SIG-M5 (cell line): ENCODE results near the gene CMIP.
"Not testable (repeated sequence)": the region's sequence is repeated elsewhere in the genome, so short reads cannot be mapped to it uniquely, and the experiment has no call there.

ENCODE experiments used
- DNase-seq: peaks from one replicate; lab custom pipeline; 2025; lab: John Stamatoyannopoulos, UW

The CMIP gene

DNA sequence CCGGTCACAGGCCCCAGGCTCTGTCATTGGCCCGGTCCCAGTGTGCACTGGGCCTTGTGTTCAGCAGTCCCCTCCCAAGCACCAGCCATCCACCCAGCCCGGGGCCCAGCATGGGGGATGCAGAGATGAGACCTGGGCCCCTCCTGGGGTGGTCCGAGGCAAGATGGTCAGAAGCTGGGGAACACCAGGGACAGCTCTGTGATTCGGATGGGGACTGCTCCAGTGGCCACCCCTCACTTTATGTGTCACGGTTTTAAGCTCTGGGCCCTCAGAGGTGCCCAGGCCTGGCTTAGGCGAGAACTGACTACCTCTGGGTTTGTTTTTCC lies 242.5 kb downstream of the CMIP start:
- no peak for DNase-seq

DNA sequence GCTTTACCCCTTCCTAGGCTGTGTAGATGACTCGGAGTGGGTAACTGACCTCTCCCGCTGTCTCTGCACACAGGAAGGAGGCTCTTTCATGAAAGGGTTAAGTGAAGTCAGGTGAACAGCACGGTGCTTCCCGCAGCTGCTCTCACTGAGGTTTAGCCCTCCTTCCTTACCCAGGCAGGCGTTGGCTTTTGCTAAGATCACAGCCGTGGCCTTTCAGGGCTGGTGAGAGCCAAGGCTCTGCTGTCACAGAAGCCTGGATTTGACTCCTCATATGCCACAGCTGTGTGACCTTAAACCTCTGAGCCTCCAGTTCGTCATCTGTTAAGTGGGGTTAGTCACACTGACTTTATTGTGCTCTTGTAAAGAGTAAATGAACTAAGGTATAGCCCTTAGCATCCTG lies 243.6 kb downstream of the CMIP start:
- DNase-seq = no peak

DNA sequence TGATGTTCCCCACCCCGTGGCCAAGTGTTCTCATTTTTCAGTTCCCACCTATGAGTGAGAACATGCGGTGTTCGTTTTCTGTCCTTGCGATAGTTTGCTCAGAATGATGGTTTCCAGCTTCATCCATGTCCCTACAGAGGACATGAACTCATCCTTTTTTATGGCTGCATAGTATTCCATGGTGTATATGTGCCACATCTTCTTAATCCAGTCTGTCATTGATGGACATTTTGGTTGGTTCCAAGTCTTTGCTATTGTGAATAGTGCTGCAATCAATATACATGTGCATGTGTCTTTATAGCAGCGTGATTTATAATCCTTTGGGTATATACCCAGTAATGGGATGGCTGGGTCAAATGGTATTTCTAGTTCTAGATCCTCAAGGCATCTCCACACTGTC lies 244.2 kb downstream of the CMIP start:
- DNase-seq = not testable (repeated sequence)

GRCh38 chr16:81692021-81692420 lies 247.4 kb downstream of the CMIP start:
- DNase-seq = no peak

DNA sequence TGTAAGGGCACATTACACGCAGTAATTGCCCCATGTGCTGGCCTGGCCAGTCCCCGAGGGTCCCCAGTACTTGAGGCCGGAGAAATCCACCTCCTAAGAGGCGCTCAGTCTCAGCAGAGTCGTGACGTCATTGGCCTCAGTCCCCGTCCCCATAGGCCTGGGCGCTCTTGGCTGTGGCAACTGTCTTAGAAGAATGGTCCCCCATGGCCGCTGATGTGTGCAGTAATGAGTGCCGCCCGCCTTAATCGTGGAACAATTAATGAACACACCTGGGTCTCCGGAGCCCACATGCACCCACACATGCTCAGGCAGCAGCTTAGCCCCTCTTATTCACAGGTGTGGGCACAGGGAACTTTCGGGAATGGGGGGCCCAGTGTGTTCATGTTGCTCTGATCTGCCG lies 248.0 kb downstream of the CMIP start:
- no peak for DNase-seq

DNA sequence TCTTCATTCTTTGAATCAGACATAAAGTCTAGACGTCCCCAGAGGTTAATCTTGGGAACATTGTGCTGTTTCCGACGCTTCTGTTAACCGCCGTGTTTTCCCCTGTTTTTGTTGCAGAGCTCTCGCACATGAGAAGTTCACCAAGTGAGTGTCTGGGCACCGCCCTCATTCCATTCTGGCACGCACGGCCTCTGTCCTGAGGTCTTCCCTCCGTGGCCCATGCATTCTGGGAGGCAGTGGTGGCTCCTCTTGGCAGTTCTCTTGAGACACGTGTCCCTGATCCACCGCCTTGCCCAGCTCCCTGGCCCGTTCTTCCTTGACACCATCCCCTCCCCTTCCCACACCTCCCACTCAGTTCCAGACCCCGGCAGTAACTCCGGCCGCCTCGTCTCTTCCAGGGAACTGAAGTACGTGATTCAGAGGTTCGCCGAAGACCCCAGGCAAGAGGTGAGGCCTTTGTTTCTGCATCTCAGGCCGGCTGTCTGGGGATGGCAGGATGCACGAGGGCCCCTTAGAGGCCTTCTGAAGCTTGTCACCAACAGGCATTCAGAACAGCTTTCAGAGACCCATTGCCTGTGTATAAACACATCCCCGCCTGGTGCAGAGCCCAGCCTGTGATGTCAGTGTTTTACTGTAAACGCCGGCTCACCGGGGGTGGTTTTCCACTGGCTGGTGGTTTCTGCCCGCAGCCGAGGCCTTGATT lies 248.6 kb downstream of the CMIP start:
- DNase-seq = no peak

DNA sequence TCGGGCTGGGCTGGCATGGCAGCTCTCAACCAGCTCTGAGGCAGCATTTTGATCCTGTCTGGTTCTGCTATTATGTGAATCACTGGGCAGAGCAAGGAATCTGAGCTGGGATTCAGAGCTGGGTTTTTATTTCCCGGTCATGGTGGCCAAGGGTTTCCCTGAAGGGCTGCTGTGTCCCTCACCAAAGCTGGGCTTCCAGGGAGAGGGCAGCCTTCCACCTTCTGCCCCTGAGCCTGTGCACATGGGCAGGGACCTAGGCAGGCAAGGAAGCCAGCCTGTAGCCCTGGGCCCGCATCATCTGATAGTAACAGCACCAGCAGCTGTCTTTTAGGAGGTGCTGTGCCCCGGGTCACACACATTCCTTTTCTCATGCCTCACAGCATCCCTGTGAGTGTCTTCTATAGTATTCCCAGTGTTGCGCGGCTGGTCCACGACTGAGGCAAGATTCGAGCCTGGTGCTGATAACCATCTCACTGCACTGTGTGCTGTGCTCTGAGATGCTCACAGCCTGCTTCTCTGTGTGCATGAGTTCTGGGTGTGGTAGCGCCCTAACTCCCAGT lies 249.2 kb downstream of the CMIP start:
- DNase-seq = no peak

DNA sequence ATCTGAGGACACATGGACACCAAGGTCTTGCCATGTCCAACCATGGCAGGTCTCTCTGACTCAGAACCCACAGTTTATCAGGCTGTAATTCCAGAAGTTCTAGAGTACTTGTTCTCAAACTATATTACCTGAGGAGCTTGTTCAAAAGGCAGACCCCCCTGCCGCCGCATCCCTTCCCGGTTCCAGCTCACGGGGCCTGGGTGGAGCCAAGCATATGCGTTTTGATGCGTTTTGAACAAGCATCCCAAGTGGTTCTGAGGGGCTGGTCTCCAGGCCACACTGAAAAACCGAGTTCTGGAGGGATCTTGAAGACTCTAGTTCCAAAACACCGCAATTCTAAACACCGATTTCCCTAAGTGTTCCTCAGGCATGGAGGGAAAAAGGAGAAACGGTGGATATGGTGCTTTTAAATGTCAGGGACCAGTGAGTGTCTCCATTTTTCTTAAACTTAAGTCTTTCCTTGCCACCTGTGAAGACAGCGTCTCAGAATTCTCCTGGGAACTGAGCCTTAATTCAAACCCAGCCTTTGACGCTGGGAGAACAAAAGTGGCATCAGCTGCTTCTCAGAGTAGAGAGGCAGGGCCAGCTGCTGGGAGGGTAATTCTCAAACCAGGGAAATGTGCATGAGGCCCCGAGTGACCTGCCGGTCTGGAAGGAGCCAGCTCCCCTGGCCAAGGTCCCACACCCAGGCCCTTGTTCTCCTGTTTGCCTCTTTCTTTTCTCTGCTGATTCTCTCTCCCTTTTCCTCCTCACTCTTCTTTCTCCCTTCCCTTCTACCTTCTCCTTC lies 250.1 kb downstream of the CMIP start:
- no peak for DNase-seq

DNA sequence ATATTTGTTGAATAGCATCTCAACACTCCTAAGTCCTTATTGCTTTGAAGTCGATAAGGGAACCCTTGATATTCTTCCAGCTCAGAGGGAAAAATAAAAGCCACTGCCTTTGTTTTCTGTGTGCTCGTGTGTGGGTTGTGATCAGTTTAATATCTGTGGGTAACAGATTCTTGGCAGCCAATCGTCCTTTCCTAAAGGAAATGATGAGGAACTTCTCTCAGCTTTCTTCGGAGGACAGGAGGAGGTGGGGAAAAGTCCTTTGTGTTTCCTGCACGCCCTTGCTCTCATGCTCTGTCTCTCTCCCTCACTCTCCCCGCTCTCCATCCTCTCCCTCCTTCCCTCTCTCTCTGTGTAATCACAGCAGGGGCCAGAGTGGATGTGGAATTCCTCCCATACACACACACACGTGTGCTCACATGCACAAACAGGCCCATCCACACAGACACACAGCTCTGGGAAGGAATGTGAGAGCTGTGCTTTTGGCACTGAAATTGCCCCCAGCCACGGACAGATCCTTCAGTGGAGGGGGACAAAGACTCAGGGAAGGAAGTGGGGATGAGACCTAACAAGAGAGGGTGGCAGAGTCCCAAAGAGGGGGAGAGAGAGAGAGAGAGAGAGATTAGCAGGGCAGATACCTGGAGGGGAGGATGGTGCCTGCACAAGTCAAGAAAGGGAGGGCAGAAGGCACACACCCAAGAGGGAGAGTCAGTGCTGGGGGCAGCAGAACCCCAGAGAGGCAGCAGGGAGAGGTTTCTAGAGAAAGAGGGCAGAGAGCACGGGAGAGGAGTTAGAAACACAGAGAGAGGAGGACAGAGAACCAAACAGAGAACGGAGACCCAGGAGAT lies 250.9 kb downstream of the CMIP start:
- no peak for DNase-seq

GRCh38 chr16:81696166-81696960 lies 251.8 kb downstream of the CMIP start:
- DNase-seq = no peak

DNA sequence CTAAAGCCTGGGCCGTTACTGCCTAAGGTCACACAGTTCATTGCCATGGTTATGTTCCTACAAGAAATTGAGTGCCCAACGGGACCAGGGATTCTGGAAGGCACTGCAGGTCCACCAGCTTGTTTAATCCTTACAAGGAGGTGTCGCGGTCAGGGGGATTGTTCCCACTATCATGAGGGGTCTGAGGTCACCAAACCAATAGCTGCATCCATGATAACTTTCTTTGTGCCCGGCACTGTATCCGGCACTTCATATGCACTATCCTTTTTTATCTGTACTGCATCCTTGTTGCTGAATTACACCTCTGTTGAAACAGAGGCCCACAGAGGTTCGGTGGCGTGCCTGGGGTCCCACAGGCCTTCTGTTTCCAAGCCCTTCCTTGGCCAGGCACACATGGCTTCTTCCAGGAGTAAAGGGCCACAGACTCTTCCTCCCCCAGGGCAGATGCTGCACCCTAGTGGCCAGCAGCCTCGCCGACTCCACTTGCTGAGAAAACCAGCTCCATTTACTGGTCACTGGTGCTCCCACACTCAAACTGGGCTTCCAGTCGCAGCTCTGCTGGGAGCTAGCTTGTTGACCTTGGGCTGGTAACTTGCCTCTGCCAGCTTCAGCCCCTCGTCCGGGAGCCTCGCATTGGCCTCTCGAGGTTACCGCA lies 252.5 kb downstream of the CMIP start:
- DNase-seq = no peak

DNA sequence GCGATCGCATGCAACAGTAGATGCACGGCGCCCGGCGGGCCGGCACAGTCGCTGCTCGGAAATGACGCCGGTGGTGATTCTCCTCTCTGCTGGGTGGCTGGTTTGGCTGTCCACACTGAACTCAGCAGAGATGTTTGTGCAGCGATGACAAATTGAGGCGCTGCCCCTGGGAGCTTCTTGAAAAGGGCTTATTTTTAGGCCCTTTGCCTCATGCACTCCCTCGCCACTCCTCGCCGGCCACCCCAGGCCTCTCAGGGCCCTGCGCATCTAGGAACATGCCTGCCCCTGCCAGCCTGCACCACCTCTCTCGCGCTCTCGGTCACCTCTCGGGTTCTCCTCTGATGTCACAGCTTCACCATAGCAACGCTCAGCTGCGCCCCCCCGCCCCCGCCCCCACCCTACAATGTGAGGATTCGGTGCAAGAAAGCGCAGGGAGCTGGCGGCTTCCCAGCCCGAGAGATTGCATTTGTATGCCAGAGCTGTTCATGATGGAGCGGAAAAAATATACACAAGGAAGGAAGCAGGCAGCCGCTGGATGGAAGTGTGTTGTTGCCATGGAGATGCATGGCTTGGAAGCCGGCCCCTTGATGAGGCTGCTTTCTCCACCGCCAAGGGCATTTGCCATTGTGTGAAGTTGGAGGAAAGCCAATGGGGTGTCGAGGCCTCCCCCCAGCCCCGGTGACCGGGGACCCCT lies 253.2 kb downstream of the CMIP start:
- DNase-seq = no peak

- DNase-seq = no peak
Observed at GRCh38 chr16:81698310-81698641, 253.7 kb downstream of the CMIP start.

DNA sequence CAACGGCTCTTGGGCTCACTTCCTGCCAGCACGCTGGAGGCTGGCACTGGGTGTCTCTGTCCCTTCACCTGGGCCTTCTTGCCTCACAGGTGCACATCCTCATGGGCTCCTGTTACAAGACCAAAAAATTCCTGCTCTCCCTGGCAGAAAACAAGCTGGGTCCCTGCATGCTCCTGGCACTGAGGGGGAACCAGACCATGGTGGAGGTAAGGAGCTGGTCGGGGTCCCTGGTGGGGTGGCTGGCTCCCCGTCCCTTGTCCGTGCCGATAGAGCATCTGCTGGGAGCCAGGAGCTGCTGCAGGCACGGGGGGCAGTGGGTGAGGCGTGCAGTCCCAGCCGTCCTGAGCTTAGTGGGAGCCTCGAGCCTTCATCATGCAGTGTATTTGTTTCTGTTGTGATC lies 255.0 kb downstream of the CMIP start:
- no peak for DNase-seq

GRCh38 chr16:81700071-81700779 lies 255.6 kb downstream of the CMIP start:
- no peak for DNase-seq

- no peak for DNase-seq
Observed at GRCh38 chr16:81700780-81701165, 256.2 kb downstream of the CMIP start.

- DNase-seq = no peak
Observed at GRCh38 chr16:81701296-81701970, 256.8 kb downstream of the CMIP start.

GRCh38 chr16:81702506-81702905 lies 257.9 kb downstream of the CMIP start:
- DNase-seq = no peak
